Keratinocyte (primary cell): ENCODE results near the gene CCDC137. TPM values are rescaled to one million over a fixed set of nuclear protein-coding genes. Genes with fewer than 3 reads are reported as not detected.

Source experiments
- DNase-seq: peaks from one replicate; pipeline ENCODE4 v3.0.0-alpha.2; 2011; ENCODE audit warnings: low read depth, missing footprints, low spot score
- FAIRE-seq: peaks from 2 replicates; lab custom pipeline; 2011; peaks lifted over from hg19 to GRCh38; lab: Jason Lieb, UNC
- H2AFZ ChIP-seq: 2 replicates; pipeline ENCODE4 v1.6.0; 2012; ENCODE audit warnings: low read length, control low read depth, inconsistent platforms; ENCODE audit not compliant: control insufficient read depth
- H3K27ac ChIP-seq: 2 replicates; pipeline ENCODE4 v1.5.1; 2011; ENCODE audit warnings: low read length; ENCODE audit not compliant: control insufficient read depth, insufficient read depth
- H3K27me3 ChIP-seq: 3 replicates; pipeline ENCODE4 v1.6.0; 2011; ENCODE audit warnings: low read length; ENCODE audit not compliant: control insufficient read depth, insufficient read depth; ENCODE audit errors: extremely low read depth
- H3K36me3 ChIP-seq, 2 experiments: 2 replicates in 1 of 2; 3 replicates in 1 of 2; pipeline ENCODE4 v1.5.1; 2011; ENCODE audit warnings: low read length in 2 of 2, mild to moderate bottlenecking in 1 of 2; ENCODE audit not compliant: control insufficient read depth in 2 of 2, insufficient read depth in 2 of 2; ENCODE audit errors: extremely low read depth in 1 of 2
- H3K4me1 ChIP-seq: 3 replicates; pipeline ENCODE4 v1.5.1; 2011; ENCODE audit warnings: low read length; ENCODE audit not compliant: control insufficient read depth, insufficient read depth; ENCODE audit errors: extremely low read depth
- H3K4me2 ChIP-seq: 3 replicates; pipeline ENCODE4 v1.6.0; 2011; ENCODE audit warnings: low read depth, low read length; ENCODE audit not compliant: control insufficient read depth, insufficient read depth; ENCODE audit errors: extremely low read depth
- H3K4me3 ChIP-seq, 3 experiments: fragments of 200-600 bp in 1 of 3; sonication (generic) in 1 of 3; 2 replicates in 2 of 3; 3 replicates in 1 of 3; pipeline ENCODE4 v1.5.1; 2011 to 2016; ENCODE audit warnings: low read length in 3 of 3, mild to moderate bottlenecking in 3 of 3, control low read depth in 2 of 3, inconsistent platforms in 1 of 3, low read depth in 1 of 3, mixed read lengths in 1 of 3, mixed run types in 1 of 3, moderate library complexity in 1 of 3; ENCODE audit not compliant: control insufficient read depth in 2 of 3, insufficient read depth in 2 of 3; ENCODE audit errors: extremely low read depth in 1 of 3
- H3K79me2 ChIP-seq: 2 replicates; pipeline ENCODE4 v1.6.0; 2012; ENCODE audit warnings: low read length; ENCODE audit not compliant: control insufficient read depth, insufficient read depth
- H3K9ac ChIP-seq: 3 replicates; pipeline ENCODE4 v1.6.0; 2011; ENCODE audit warnings: low read length; ENCODE audit not compliant: control insufficient read depth, insufficient read depth; ENCODE audit errors: extremely low read depth
- H3K9me1 ChIP-seq: 3 replicates; pipeline ENCODE4 v1.6.0; 2011; ENCODE audit warnings: low read length; ENCODE audit not compliant: control insufficient read depth, insufficient read depth; ENCODE audit errors: extremely low read depth
- H3K9me3 ChIP-seq: 2 replicates; pipeline ENCODE4 v1.5.1; 2012; ENCODE audit warnings: low read depth, low read length; ENCODE audit not compliant: control insufficient read depth
- H4K20me1 ChIP-seq: 3 replicates; pipeline ENCODE4 v1.6.0; 2011; ENCODE audit warnings: low read length; ENCODE audit not compliant: control insufficient read depth, insufficient read depth; ENCODE audit errors: extremely low read depth
- EZH2 ChIP-seq: IDR thresholded peaks from one replicate; pipeline ENCODE4 v1.6.1; 2012; ENCODE audit warnings: inconsistent platforms, mild to moderate bottlenecking, low read length, moderate library complexity
- dilution Hi-C: fragments of 300-500 bp; cut with MboI; formaldehyde crosslinking; loops from one replicate; pipeline ENCODE4 v1.7.0; 2020; ENCODE audit warnings: low sequenced_read_pairs; ENCODE audit not compliant: extremely low pct_ligation_motif_present
- polyA plus RNA-seq, 5 experiments: library from polyadenylated mRNA; depleted of rRNA in 3 of 5; stranded (reverse) in 3 of 5; stranded (forward) in 1 of 5; unstranded in 1 of 5; fragments of >200 nt; gene quantifications; 1 replicate in 1 of 5; 2 replicates in 3 of 5; 3 replicates in 1 of 5; pipeline versions ENCODE4 v1.2.1 to v1.2.3, GENCODE V29; 2011 to 2012; ENCODE audit warnings: missing spikeins in 2 of 5, low read depth in 1 of 5, low replicate concordance in 1 of 5
- TF ChIP-seq, protein P1 (sequence below), 3 experiments: IDR thresholded peaks in 1 of 3; conservative IDR thresholded peaks in 1 of 3; optimal IDR thresholded peaks in 1 of 3; 2 replicates in 2 of 3; 3 replicates in 1 of 3; pipeline versions ENCODE3 to v1.5.1; 2011; ENCODE audit warnings: low read length in 3 of 3, mild to moderate bottlenecking in 3 of 3, moderate library complexity in 2 of 3, control low read depth in 1 of 3, inconsistent platforms in 1 of 3; ENCODE audit not compliant: insufficient read depth in 2 of 3; ENCODE audit errors: extremely low read depth in 1 of 3

The CCDC137 gene
- polyA plus RNA-seq, 1 donor (not counting 4 experiments of a cell fraction or from before 2014, with no cell fraction given), result 15.4 TPM

DNA sequence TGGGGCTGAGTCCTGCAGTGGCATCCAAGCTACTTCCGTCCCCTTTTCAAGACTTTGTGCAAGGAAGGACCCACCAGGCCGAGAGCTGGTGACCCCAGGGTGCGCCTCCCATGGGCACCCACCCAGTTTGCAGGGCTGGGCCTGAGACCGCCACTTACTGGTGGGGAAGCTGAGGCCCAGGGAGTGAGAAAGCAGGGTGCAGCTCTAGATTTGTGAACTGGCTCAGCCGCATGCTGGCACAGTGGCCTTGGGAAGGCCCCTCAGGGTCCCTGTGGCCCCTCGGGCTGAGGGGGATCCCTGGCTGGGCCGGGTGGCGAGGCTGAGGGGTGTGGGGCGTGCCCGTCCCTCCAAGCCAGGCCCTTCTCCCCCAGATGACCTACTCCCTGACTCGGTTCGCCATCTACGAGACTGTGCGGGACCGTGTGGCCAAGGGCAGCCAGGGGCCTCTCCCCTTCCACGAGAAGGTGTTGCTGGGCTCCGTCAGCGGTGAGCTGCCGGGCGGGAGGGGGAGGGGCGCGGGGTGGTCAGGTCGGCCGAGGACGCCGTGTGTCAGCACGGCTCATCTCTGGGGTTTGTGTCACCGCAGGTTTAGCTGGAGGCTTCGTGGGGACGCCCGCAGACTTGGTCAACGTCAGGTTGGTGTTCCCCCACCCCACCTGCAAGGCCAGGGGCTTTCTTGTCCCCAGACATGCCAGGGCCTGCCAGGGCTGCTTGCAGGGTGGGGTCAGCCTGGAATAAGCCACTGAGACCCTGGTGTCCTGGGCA, 48.8 kb downstream of the CCDC137 start:
- H3K9me1 ChIP-seq, result no peaks in the 10 kb centered on the region
- H2AFZ ChIP-seq, result no peak overlapping the region
- no peak for DNase-seq
- peaks cover 0 to 11% of the 10 kb centered on the region in 2 experiments for H3K36me3 ChIP-seq
- TF ChIP-seq, protein P1, sequence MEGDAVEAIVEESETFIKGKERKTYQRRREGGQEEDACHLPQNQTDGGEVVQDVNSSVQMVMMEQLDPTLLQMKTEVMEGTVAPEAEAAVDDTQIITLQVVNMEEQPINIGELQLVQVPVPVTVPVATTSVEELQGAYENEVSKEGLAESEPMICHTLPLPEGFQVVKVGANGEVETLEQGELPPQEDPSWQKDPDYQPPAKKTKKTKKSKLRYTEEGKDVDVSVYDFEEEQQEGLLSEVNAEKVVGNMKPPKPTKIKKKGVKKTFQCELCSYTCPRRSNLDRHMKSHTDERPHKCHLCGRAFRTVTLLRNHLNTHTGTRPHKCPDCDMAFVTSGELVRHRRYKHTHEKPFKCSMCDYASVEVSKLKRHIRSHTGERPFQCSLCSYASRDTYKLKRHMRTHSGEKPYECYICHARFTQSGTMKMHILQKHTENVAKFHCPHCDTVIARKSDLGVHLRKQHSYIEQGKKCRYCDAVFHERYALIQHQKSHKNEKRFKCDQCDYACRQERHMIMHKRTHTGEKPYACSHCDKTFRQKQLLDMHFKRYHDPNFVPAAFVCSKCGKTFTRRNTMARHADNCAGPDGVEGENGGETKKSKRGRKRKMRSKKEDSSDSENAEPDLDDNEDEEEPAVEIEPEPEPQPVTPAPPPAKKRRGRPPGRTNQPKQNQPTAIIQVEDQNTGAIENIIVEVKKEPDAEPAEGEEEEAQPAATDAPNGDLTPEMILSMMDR (optimal IDR thresholded peaks at IDR 0.05 in 1 of 3, IDR thresholded peaks at IDR 0.05 in 1 of 3, conservative IDR thresholded peaks at IDR 0.05 in 1 of 3; ENCODE audit: extremely low read depth in 1 of 3, insufficient read depth in 2 of 3, low read length in 3 of 3), result no peak
- TF ChIP-seq EZH2, result no peak
- no peak overlapping the region for H3K27ac ChIP-seq
- H3K4me2 ChIP-seq, result no peak overlapping the region
- no peak overlapping the region for H3K9ac ChIP-seq
- H3K27me3 ChIP-seq, result no peaks in the 10 kb centered on the region
- H3K4me3 ChIP-seq, result no peak overlapping the region
- peaks cover 21% of the 10 kb centered on the region for H3K79me2 ChIP-seq
- no peak for FAIRE-seq
- peaks cover 23% of the 10 kb centered on the region for H3K4me1 ChIP-seq
- H3K9me3 ChIP-seq, result no peaks in the 10 kb centered on the region
- dilution Hi-C loops, result no loop called here
- no peaks in the 10 kb centered on the region for H4K20me1 ChIP-seq

- Histone ChIP-seq H3K27ac (no peak overlapping the region), H3K9me1 (no peaks in the 10 kb centered on the region), H3K9ac (no peak overlapping the region), H3K36me3 (peaks cover 0 to 11% of the 10 kb centered on the region in 2 experiments), H3K4me3 (no peak overlapping the region), H3K9me3 (no peaks in the 10 kb centered on the region), H3K4me2 (no peak overlapping the region), H4K20me1 (no peaks in the 10 kb centered on the region), H3K27me3 (no peaks in the 10 kb centered on the region), H3K4me1 (peaks cover 21% of the 10 kb centered on the region), H3K79me2 (peaks cover 21% of the 10 kb centered on the region), H2AFZ (no peak overlapping the region)
- DNase-seq (no peak), FAIRE-seq (no peak)
- dilution Hi-C loops, result no loop called here
- TF ChIP-seq, protein P1 (optimal IDR thresholded peaks at IDR 0.05 in 1 of 3, IDR thresholded peaks at IDR 0.05 in 1 of 3, conservative IDR thresholded peaks at IDR 0.05 in 1 of 3; ENCODE audit: extremely low read depth in 1 of 3, insufficient read depth in 2 of 3, low read length in 3 of 3), result no peak
- no peak for TF ChIP-seq EZH2
Measured at GRCh38 chr17:81715872-81716673, 49.5 kb downstream of the CCDC137 start.
